Keratinocyte (primary cell): Measurements from ENCODE around the gene PDZD2.

Experiments
- EZH2 ChIP-seq: IDR thresholded peaks from one replicate; pipeline ENCODE4 v1.6.1; 2012; ENCODE audit warnings: inconsistent platforms, mild to moderate bottlenecking, low read length, moderate library complexity
- TF ChIP-seq, protein P1 (sequence below), 3 experiments: IDR thresholded peaks in 1 of 3; conservative IDR thresholded peaks in 1 of 3; optimal IDR thresholded peaks in 1 of 3; 2 replicates in 2 of 3; 3 replicates in 1 of 3; pipeline versions ENCODE3 to v1.5.1; 2011; ENCODE audit warnings: low read length in 3 of 3, mild to moderate bottlenecking in 3 of 3, moderate library complexity in 2 of 3, control low read depth in 1 of 3, inconsistent platforms in 1 of 3; ENCODE audit not compliant: insufficient read depth in 2 of 3; ENCODE audit errors: extremely low read depth in 1 of 3

GRCh38 chr5:32044434-32044833 is 405.5 kb downstream of the PDZD2 start:
- TF ChIP-seq, protein P1, sequence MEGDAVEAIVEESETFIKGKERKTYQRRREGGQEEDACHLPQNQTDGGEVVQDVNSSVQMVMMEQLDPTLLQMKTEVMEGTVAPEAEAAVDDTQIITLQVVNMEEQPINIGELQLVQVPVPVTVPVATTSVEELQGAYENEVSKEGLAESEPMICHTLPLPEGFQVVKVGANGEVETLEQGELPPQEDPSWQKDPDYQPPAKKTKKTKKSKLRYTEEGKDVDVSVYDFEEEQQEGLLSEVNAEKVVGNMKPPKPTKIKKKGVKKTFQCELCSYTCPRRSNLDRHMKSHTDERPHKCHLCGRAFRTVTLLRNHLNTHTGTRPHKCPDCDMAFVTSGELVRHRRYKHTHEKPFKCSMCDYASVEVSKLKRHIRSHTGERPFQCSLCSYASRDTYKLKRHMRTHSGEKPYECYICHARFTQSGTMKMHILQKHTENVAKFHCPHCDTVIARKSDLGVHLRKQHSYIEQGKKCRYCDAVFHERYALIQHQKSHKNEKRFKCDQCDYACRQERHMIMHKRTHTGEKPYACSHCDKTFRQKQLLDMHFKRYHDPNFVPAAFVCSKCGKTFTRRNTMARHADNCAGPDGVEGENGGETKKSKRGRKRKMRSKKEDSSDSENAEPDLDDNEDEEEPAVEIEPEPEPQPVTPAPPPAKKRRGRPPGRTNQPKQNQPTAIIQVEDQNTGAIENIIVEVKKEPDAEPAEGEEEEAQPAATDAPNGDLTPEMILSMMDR (optimal IDR thresholded peaks at IDR 0.05 in 1 of 3, IDR thresholded peaks at IDR 0.05 in 1 of 3, conservative IDR thresholded peaks at IDR 0.05 in 1 of 3; ENCODE audit: extremely low read depth in 1 of 3, insufficient read depth in 2 of 3, low read length in 3 of 3) = no peak
- no peak for TF ChIP-seq EZH2
